ENCODE data around the gene GTSF1L.

Gene GTSF1L

DNA sequence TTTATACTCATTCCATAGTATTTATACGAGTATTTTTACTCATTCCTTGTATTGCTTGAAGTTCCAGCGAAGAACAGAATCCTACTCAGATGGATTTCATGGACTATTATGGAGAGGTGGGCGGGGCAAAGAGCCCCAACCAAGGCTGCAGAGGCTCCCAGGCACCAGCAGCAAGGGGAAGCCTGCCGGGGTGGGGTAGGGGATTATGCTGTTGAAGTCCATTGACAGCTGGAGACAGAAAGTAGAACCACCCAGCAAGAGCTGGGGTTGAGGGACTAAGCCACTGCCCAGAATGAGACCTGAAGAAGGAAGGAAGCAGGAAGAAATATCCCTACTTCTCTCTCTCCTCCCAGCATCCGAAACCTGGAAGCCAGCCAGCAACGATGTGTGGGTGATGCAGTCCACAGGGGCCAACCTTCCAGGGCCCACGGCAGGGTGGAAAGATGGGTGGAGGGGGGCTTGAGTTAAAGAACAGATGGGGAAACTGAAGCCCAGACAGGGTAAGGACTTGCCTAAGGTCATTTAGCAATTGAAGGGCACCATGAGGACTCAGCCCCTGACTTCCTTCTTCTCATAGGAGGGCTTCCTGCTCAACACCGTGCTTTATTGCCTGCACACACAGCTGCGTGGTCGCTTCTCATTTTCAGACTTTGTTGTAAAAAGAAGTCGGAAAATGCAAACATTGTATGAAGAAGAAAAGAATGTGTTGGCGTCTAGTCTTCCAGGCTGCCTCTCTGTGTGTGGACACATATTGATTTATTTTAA is 18.3 kb upstream of the GTSF1L start:
- peak; percentile 46 for DNase-seq

DNA sequence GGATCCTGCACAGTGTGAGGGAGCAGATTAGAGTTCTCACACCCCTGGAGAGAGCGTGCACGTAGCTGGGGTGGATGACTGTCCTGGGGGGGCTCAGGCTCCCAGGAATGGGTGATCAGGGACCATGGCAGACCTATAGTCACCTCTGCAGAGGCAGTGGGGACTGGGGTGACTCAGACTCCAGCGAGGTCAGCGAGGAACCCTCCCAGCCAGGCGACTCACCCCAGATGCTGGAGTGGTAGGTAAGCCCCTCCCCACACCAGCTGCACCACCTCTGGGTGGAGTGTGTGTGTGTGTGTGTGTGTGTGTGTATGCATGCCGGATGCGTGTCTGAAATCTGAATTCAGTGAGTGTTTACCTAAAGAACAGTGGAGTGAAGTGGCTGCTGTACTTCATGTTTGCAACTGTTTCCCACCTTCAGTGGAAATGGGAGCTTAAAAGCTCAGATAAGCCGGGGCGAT is 17.4 kb upstream of the GTSF1L start:
- DNase-seq = no peak

DNA sequence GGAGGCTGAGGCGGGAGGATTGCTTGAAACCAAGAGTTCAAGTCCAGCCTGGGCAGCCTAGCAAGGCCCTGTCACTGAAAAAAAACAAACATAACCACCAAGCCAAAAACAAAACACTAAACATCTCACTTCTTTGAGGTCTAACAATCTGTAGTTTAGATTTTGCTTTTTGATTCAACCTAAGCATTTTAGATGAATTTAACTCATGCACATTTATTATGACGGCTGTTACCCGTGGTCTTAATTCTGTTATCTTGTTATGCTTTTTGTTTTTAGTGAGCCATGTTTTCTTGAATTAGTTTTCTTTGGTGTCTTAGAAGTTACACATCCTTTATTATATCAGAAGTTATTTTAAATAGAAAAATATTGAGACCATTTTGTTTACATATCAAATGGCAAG is 13.8 kb upstream of the GTSF1L start:
- no peak for DNase-seq

DNA sequence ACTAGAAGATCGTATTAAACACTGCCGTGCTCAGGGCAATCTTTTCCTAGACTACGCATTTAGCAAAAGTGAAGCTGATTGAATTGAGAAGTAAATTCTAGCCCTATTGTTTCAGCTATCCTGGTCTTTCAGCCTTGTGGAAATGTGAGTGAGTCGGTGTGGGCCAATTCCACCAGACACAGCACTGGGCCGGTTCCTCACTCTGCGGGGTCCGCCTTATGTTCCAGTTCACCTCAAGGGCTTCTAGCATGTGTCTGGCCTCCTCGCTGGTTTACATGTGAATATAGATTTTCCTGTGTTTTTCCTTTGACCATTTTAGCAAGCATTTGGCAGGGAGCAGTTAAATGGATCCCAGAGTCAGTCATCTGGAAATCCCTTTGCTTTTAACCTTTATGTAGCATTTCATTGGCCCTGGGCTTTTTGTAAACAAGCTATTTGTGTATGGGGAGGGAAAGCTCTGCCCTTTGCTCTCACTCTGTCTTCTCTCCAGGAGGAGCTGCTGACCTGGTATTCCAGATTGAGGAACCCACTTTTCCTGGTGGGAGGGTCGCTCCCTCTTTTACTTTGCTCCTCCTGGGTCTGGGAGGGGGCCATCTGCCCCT is 12.4 kb upstream of the GTSF1L start:
- no peak for DNase-seq

DNA sequence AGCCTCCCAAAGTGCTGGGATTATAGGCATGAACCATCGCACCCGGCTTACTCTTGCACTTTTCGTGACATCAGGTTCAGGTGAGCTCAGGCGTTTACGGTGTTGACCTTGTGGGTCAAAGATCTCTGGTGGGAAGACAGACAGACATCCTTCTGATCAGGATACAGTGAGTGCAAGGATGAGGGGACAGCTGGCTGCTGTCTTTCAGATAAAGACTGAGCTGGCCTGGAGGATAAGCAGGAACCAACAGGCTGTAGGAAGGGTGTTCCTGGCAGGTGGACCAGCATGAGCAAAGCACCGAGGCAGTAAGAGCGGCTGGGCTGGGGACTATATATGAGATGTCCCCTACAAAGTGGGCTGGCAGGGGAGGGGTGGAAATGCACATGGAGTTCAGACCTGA is 11.1 kb upstream of the GTSF1L start:
- DNase-seq = no peak

DNA sequence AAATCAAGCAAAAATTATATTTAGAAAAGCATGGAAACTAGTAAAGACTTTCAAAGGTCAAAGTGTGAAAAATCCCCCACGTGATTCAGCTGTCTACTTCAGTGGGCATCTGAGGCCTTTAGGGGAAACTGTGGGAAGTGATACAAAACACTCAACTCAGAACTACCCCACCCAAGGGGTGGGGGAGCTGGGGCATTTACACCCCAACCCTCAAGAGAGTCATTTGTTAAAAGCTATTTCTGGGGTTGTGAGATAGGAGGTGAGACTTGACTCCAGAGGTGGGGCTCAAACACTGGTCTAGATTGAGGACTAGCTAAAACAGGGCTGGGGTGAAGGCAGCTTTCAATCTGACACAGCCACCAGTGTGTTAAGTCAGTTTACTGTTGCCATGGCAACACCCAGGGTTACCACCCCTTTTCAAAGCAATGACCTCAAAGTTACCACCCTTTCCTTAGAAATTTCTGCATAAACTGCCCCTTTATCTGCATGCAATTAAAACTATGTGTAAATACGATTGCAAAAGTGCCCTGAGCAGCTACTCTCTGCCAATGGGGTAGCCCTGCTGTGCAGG is 9.9 kb upstream of the GTSF1L start:
- no peak for DNase-seq

DNA sequence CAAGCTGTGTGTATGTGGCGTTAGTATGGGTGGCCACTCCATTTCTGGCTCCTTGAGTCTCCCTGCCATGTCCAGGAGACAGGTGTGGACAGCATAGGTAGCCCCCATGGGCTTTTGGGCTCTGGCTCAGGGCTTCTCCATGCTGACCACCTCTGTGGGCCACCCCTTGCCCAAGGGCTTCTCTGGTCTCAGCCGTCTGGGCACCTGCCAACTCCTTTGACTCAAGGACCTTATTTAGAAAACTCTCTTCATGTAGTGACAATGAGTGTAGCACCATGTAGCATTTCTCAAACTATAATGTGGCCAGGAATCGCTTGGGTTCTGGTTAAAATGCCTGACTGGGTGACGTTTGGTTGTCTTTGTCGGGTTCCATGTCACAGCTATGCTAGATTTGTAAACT is 5.1 kb upstream of the GTSF1L start:
- DNase-seq = no peak

DNA sequence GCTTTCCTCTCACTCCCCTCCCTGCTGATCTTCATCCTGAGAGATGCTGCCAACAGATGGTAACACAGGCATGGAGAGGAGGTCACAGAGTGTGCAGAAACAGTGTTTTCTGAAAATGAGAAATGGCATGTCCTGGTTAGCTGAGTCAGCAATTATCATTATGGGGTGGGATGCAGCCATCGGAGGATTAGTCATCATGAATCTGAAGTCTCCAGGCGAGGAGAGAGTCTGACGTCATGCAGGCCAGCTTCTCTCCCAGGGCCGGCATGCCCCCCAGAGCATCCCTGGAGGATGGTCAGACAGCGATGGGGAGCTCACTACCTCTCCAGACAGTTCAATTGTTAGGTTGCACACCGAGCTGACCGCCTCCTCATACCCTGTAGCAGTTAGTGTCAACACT is 4.7 kb upstream of the GTSF1L start:
- no peak for DNase-seq

DNA sequence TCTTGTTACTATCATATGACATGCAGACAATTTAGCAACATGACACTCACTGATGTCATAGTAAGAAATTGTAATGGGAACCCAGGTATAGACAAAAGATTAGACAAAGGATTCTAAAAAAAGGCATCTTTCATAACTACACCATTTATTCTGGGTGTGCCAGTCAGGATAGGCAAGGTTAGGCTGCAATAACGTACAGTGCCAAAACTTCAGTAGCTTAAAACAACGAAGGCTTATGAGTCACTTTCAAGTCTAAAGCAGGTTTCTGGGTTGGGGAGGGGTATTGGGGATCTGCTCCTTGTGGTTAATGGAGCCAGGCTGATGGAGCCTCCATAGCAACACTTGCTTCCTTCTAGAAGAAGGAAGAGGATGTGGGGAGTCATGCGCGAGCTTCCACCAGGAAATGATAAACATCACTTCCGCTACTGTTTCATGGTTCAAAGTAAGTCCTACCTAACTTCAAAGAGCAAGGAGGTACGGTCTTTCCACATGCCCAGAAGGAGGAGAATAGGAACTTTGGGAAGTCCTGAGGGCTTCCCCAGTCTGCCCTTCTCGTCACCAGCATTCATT is 2.0 kb upstream of the GTSF1L start:
- DNase-seq = no peak

DNA sequence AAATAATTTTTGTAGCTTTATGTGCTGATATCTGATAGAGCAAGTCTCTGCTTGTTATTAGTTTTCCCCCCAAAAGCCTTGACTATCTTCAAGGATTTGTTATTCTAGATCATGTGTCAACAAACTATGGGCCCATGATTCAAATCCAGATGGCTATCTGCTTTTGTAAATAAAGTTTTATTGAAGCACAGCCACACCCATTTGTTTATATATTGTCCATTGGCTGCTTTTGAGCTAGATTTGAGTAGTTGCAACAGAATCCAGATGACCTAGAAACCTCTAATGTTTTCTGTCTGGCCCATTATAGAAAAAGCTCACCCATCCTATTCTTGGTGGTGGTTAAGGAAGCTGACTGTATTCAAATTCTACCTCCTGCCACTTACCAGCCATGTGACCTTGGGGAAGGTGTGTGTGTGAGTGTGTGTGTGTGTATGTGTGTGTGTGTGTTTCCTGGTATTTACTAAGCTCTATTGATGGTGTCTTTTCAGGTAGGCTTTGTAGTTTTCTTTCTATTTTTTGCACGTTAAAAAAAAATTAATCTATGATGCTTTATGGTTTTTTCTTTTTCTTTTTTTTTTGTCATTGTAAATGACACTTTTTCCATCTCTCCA is 1.3 kb upstream of the GTSF1L start:
- no peak for DNase-seq

DNA sequence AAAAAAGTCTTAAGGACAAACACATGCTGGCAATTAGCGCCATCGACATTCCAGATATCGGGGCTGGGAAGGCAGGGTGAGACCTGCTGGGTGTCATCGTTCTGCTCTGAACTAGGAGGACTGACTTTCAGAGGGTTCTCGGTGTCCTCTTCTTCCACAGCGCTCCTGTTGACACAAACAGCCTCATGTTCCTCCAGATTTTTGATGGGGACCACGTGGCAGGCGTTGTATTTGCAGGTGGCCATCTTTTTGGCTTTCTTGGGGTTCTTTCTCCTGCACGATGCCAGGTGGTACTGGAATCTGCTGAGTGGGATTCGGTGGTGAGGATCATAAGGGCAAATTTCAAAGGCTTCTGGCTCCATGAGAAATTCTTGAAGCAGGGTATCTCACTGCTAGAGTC is 469 bp downstream of the GTSF1L start:
- DNase-seq = no peak

DNA sequence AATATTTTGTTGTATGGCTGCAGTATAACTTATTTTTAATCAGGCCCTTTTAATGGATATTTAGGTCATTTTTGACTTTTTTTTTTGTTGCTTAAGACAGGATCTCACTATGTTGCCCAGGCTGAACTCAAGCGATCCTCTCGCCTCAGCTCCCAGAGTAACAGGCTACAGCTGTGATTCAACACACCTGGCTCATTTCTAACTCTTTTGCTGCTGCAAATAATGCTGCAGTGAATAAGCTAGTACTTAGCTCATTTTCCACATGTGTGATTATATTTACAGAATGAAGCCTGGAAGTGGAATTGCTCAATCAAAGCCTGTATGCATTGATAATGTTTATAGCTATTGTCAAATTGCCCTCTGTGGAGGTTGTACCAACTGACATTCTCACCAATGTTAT is 1.1 kb downstream of the GTSF1L start:
- no peak for DNase-seq

DNA sequence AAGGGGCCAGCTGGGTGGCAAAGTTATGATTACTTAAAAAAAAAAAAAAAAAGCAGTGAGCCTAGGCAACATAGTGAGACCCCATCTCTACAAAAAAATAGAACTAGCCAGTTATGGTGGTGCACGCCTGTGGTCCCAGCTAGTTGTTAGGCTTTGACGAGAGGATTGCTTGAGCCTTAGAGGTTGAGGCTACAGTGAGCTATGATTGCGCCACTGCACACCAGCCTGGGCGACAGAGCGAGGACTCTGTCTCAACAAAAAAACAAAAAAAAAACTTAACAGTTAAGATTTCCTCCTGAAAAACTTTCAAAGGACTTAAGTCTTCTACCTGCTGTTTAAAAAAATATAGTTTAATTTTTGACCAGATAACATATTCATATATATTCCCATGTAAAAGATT is 2.4 kb downstream of the GTSF1L start:
- DNase-seq = no peak

DNA sequence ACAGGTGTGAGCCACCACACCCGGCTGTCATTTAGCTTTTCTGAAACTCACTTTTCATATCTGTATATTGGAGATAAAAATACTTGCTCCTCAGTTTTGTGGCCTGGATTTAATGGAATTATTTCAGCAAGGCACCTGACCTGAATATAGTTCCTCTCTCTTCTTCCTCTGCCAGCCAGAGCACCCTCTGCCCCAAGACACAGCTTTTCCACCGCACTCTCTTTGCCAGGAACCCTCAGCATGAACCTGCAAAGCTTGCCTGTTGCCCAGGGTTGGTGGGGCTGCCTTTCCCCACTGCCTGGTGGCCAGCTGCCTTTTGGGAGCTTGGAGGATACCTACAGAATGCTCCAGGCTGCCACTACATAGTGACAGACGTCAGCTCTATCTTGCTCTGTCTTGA is 3.1 kb downstream of the GTSF1L start:
- no peak for DNase-seq

DNA sequence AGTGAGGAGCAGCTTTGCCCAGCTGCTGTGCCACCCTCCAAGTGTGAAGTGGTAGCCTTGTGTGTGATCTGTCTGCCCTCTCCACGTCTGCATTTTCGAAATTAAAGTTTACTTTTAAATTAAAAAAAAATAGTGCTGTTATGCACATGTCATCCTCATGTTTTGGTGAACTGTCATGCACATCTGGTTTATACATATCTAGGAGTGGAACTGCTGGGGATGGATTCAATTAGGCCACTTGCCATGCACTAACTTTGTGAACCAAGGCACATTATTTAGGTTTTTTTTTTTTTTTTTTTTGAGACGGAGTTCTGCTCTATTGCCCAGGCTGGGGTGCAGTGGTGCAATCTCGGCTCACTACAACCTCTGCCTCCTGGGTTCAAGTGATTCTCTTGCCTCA is 3.6 kb downstream of the GTSF1L start:
- DNase-seq = no peak

DNA sequence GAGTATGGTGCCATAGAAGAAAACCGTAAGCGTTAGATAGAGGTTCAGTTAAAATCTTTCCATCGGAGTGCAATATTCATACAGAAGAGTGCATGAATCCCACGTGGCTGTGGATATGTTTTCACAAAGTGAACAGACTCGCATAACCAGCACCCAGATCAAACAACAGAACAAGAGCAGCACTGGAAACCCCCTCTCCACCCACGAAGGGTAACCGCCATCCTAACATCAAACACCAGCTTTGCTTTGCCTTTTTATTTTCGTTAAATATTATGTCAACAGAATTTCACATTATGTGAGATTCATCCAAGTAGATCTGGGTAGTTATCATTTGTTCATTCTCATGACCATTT is 4.7 kb downstream of the GTSF1L start:
- DNase-seq = no peak

DNA sequence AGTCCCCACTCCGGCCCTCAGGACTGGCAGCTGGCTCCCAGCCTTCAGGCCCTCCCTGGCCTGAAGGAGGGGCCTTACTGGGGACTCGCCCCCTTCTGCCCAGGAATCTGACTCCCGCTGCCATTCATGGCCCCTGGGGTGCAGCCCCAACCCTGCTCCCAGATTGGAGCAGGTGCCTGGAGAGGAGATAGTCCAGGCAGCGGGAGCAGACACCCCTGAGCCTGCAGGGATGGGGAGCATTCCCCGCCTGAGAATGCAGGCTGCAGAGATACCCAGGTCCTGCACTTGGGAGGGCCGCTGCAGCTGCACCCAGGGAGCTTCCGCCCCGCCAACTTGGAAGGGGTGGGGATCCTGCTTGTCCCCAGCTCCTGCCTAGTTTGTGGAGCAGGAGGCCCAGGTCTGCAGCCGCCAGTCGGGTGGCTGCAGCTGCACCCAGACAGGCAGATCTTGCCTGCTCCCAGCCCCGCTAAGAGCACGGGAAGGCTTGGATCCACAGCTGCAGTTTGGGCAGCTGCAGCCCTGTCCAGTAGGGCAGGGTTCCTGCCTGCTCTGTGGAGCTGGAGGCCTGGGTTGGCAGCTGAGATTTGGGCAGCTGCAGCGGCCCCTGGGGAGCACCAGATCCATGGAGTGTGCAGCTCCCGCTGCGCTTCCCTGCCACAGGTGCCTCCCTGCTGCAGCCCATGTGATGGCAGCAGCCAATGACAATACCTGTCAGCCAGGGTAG is 5.2 kb downstream of the GTSF1L start:
- DNase-seq = peak; percentile 76

DNA sequence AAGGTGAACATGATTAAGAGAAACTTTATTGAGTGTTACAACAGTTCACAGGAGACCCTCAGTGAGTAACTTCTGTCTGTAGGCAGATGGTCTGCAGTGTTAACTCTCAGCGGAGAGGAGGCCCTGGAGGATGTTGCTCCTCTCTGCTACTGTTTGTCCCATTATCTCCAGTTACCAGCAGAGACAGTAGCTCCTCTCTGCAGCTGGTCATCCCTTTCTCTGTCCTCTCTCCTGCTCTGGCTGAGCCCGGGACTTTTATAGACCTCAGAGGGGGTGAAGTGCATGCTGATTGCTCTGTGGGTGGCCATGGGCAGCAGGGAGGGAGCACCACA is 5.7 kb downstream of the GTSF1L start:
- DNase-seq = no peak

DNA sequence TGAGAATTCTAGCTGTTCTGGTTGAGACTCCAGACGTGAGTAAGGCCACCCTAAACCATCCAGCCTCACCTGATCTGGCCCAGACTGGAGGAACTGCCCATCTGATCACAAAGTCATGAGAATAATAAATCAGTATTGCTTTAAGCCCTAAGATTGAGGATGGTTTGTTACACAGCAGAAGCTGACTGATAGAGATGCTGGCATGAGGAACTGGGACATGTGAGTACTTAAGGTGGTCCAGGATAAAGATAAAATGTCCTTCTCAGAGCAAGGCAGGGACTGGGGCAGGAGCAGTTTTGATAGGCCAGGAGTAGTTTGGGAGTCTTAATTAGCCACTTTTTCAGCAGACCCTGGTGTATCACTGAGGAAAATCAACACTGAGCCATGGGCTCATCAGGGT is 6.8 kb downstream of the GTSF1L start:
- no peak for DNase-seq

DNA sequence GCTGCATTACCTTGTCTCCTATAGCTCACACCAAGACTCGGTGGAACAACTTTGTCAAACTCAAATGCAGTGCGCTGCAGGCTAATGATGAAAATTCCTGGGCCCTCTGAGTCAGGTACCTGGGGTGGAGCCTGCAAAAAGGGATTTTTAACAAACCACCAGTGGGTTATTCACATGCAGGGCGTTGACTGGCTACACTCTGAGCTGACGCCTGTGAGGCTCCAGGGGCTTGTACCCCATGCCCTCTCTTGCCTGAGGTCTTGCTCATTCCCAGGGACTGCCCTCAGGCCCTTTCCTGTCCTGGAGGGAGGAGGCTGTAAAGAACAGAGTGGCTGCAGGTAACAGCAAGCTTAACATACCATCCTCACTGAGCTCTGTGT is 9.2 kb downstream of the GTSF1L start:
- no peak for DNase-seq

DNA sequence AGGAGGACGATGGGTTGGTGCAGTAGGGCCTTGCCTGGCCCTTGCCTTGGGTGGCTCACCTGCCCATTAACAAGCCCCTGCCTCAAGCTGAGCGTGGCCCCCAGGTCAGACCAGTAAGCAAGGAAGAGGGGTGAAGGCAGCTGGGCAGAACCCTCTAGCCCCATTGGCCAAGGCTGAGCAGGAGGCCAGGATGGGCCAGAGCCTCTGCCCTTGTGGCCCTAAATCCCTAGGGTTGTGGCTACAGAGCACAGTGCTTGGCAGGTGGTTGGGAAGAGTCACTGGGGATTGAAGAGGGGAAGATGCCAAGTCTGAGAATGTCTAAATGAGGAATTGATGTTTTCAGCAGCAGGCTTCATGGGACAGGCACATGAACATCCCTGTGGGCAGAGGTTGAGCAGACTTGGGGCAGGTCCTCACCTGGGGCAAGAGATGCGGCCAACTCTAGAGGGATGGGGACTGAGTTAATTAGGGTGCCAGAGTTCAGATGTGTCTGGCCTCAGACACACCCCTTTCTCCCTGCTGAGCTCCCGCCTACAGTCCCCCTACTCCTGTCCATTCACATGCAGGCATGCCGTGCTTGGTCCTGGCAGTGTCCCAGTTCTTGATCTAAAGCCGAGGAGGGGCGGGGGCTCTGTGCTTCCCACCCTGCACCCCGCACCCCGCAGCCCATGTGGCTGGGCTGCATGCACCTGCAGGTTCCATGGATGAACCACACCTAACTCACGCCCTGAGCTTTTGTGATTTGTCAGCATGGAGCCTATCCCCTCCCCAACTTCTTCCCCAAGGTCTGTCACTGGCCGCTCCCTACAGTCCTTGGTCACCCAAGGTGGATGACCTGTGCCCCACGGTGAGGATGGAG is 9.8 kb downstream of the GTSF1L start:
- DNase-seq = no peak

DNA sequence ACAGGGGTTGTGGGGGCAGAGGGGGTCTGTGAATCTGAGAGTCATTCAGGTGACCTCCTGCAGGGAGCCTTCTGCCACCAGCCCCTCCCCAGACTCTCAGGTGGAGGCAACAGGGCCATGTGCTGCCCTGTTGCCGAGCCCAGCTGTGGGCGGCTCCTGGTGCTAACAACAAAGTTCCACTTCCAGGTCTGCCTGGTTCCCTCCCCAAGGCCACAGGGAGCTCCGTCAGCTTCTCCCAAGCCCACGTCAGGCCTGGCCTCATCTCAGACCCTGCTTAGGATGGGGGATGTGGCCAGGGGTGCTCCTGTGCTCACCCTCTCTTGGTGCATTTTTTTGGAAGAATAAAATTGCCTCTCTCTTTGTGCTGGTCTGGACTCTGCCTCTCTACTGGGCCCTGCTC is 10.7 kb downstream of the GTSF1L start:
- no peak for DNase-seq
